Measurements from ENCODE around the gene LDB1. TPM values are rescaled to one million over a fixed set of nuclear protein-coding genes. Genes with fewer than 3 reads are reported as not detected.

LDB1 gene
- total and polyA plus RNA-seq, 2 of the 13 experiments (the other 11 are each of a cell fraction or from before 2014, with no cell fraction given), result 17.2 to 45.5 TPM

GRCh38 chr10:102114861-102115618, 5.1 kb downstream of the LDB1 start (continued):
- TF ChIP-seq CBX2 (IDR thresholded peaks at IDR 0.05; ENCODE audit: low read depth, low read length) (no peak), CBX2 (CRISPR knock-in tag; IDR thresholded peaks at IDR 0.05; ENCODE audit: low read depth) (no peak), ZNF101 (CRISPR knock-in tag; IDR thresholded peaks at IDR 0.05; ENCODE audit: borderline replicate concordance, low read depth) (no peak), ZNF124 (CRISPR knock-in tag; IDR thresholded peaks at IDR 0.05) (0 out of 2 replicates have a peak, but pooled peaks have one; percentile 22), NFYC (CRISPR knock-in tag; IDR thresholded peaks at IDR 0.05) (0 out of 2 replicates have a peak, but pooled peaks have one; percentile 17), ADNP (CRISPR knock-in tag; IDR thresholded peaks at IDR 0.05) (no peak), MYC (CRISPR knock-in tag; IDR thresholded peaks at IDR 0.05; ENCODE audit: borderline replicate concordance) (peak; percentile 25; the same call in 1 of the 2 replicates), PITX1 (CRISPR knock-in tag; IDR thresholded peaks at IDR 0.05) (0 out of 2 replicates have a peak, but pooled peaks have one; percentile 11), ZNF747 (CRISPR knock-in tag; IDR thresholded peaks at IDR 0.05; ENCODE audit: borderline replicate concordance) (no peak), HOXA7 (CRISPR knock-in tag; IDR thresholded peaks at IDR 0.05) (no peak), ZNF841 (CRISPR knock-in tag; IDR thresholded peaks at IDR 0.05; ENCODE audit: borderline replicate concordance) (no peak), NFKBIZ (CRISPR knock-in tag; IDR thresholded peaks at IDR 0.05) (no peak), KLF6 (CRISPR knock-in tag; IDR thresholded peaks at IDR 0.05) (0 out of 2 replicates have a peak, but pooled peaks have one; percentile 55), ZFYVE20 (CRISPR knock-in tag; IDR thresholded peaks at IDR 0.05; ENCODE audit: borderline replicate concordance, low read depth) (no peak), CENPX (CRISPR knock-in tag; IDR thresholded peaks at IDR 0.05) (no peak), ZBTB42 (CRISPR knock-in tag; IDR thresholded peaks at IDR 0.05) (no peak), WIZ (CRISPR knock-in tag; IDR thresholded peaks at IDR 0.05) (no peak), ZFP62 (CRISPR knock-in tag; IDR thresholded peaks at IDR 0.05) (no peak), ZNF772 (CRISPR knock-in tag; IDR thresholded peaks at IDR 0.05) (no peak), HNRNPH1 (optimal IDR thresholded peaks at IDR 0.05; ENCODE audit: low read depth, low read length) (peak; percentile 78), ZNF12 (CRISPR knock-in tag; IDR thresholded peaks at IDR 0.05) (no peak), ZNF598 (CRISPR knock-in tag; IDR thresholded peaks at IDR 0.05; ENCODE audit: borderline replicate concordance) (no peak)
- TF ChIP-seq, protein P1, sequence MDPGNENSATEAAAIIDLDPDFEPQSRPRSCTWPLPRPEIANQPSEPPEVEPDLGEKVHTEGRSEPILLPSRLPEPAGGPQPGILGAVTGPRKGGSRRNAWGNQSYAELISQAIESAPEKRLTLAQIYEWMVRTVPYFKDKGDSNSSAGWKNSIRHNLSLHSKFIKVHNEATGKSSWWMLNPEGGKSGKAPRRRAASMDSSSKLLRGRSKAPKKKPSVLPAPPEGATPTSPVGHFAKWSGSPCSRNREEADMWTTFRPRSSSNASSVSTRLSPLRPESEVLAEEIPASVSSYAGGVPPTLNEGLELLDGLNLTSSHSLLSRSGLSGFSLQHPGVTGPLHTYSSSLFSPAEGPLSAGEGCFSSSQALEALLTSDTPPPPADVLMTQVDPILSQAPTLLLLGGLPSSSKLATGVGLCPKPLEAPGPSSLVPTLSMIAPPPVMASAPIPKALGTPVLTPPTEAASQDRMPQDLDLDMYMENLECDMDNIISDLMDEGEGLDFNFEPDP (CRISPR knock-in tag; conservative IDR thresholded peaks at IDR 0.05), result no peak
- TF ChIP-seq, protein P2, sequence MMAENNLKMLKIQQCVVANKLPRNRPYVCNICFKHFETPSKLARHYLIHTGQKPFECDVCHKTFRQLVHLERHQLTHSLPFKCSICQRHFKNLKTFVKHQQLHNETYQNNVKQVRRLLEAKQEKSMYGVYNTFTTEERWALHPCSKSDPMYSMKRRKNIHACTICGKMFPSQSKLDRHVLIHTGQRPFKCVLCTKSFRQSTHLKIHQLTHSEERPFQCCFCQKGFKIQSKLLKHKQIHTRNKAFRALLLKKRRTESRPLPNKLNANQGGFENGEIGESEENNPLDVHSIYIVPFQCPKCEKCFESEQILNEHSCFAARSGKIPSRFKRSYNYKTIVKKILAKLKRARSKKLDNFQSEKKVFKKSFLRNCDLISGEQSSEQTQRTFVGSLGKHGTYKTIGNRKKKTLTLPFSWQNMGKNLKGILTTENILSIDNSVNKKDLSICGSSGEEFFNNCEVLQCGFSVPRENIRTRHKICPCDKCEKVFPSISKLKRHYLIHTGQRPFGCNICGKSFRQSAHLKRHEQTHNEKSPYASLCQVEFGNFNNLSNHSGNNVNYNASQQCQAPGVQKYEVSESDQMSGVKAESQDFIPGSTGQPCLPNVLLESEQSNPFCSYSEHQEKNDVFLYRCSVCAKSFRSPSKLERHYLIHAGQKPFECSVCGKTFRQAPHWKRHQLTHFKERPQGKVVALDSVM (CRISPR knock-in tag; IDR thresholded peaks at IDR 0.05), result 0 out of 2 replicates have a peak, but pooled peaks have one; percentile 48
